ENCODE data around the gene RPAP3. TPM values are rescaled to one million over a fixed set of nuclear protein-coding genes. Genes with fewer than 3 reads are reported as not detected.

RPAP3 gene
- total RNA-seq, 3 donors from 2014 or later = 11.4 to 25.0 (median 18.7) TPM

GRCh38 chr12:47737936-47738594 is 32.2 kb upstream of the RPAP3 start:
- TF ChIP-seq POLR2A (IDR thresholded peaks at IDR 0.05) (no peak), POLR2AphosphoS5 (IDR thresholded peaks at IDR 0.05) (no peak)
- DNase-seq (ENCODE audit: low spot score in 2 of 2) = no peak

GRCh38 chr12:47736877-47737676 is 31.2 kb upstream of the RPAP3 start:
- Histone ChIP-seq H3K4me1 (peaks cover 13 to 29% of the 10 kb centered on the region in 2 donors), H3K36me3 (no peaks in the 10 kb centered on the region), H3K9me3 (no peaks in the 10 kb centered on the region), H3K27ac (peak overlapping the region; percentile 54 to 86), H3K27me3 (no peaks in the 10 kb centered on the region), H3K4me3 (peak overlapping the region in 2 of 3 donors; percentile 0 to 38)
- TF ChIP-seq POLR2AphosphoS5 (IDR thresholded peaks at IDR 0.05) (peak in 2 of 3 donors; percentile 63 to 77), POLR2A (IDR thresholded peaks at IDR 0.05) (no peak), CTCF (IDR thresholded peaks at IDR 0.05) (peak in 1 of 3 donors; percentile 4)
- intact Hi-C loops (cut with DNase I; ENCODE audit: low total_unique reads) = no loop called here
- DNase-seq (ENCODE audit: low spot score in 2 of 2) = peak in 1 of 2 donors; percentile 70

More at GRCh38 chr12:47737936-47738594, 32.2 kb upstream of the RPAP3 start:
- intact Hi-C loops (cut with DNase I; ENCODE audit: low total_unique reads) = no loop called here
- H3K36me3 ChIP-seq = no peaks in the 10 kb centered on the region
- peak overlapping the region; percentile 54 to 86 for H3K27ac ChIP-seq
- no peaks in the 10 kb centered on the region for H3K9me3 ChIP-seq
- H3K4me1 ChIP-seq = peaks cover 13 to 29% of the 10 kb centered on the region in 2 donors
- H3K4me3 ChIP-seq = no peak overlapping the region
- H3K27me3 ChIP-seq = no peaks in the 10 kb centered on the region

DNA sequence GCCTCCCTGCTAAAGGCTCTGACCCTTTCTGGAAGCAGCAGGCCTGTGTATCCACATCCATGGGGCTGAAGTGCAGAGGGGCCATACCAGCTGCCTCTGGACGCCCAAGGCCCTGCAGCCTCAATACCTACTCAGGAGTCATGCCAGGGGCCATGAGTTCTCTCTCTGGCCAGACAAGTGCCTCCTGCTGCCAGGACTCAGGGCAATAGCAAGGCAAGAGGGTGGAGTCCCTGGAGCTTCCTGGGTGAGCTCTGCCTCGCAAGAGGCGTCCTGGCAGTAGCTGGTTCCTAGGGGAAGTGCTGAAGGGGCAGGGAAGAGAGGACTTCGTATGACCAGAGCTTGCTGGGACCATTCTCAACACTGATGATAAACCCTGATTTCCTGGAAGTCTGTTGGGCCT is 30.4 kb upstream of the RPAP3 start:
- Histone ChIP-seq H3K4me1 (peaks cover 13 to 21% of the 10 kb centered on the region in 2 donors), H3K9me3 (no peaks in the 10 kb centered on the region), H3K36me3 (no peaks in the 10 kb centered on the region), H3K27ac (peak overlapping the region; percentile 54 to 86), H3K4me3 (no peak overlapping the region), H3K27me3 (no peaks in the 10 kb centered on the region)
- intact Hi-C loops (cut with DNase I; ENCODE audit: low total_unique reads) = no loop called here
- no peak for DNase-seq (ENCODE audit: low spot score in 2 of 2)
- TF ChIP-seq POLR2AphosphoS5 (IDR thresholded peaks at IDR 0.05) (no peak), CTCF (IDR thresholded peaks at IDR 0.05) (no peak), POLR2A (IDR thresholded peaks at IDR 0.05) (no peak)

- peaks cover 13 to 20% of the 10 kb centered on the region in 2 donors for H3K4me1 ChIP-seq
- no peaks in the 10 kb centered on the region for H3K9me3 ChIP-seq
- TF ChIP-seq POLR2AphosphoS5 (IDR thresholded peaks at IDR 0.05) = no peak
- no peak for TF ChIP-seq POLR2A (IDR thresholded peaks at IDR 0.05)
- no peak for TF ChIP-seq CTCF (IDR thresholded peaks at IDR 0.05)
- peak overlapping the region; percentile 54 to 86 for H3K27ac ChIP-seq
- no peaks in the 10 kb centered on the region for H3K36me3 ChIP-seq
- H3K4me3 ChIP-seq = no peak overlapping the region
- no peaks in the 10 kb centered on the region for H3K27me3 ChIP-seq
- no peak for DNase-seq (ENCODE audit: low spot score in 2 of 2)
- intact Hi-C loops (cut with DNase I; ENCODE audit: low total_unique reads) = no loop called here
These were observed 29.8 kb upstream of the RPAP3 start for GRCh38 chr12:47735649-47736048.

DNA sequence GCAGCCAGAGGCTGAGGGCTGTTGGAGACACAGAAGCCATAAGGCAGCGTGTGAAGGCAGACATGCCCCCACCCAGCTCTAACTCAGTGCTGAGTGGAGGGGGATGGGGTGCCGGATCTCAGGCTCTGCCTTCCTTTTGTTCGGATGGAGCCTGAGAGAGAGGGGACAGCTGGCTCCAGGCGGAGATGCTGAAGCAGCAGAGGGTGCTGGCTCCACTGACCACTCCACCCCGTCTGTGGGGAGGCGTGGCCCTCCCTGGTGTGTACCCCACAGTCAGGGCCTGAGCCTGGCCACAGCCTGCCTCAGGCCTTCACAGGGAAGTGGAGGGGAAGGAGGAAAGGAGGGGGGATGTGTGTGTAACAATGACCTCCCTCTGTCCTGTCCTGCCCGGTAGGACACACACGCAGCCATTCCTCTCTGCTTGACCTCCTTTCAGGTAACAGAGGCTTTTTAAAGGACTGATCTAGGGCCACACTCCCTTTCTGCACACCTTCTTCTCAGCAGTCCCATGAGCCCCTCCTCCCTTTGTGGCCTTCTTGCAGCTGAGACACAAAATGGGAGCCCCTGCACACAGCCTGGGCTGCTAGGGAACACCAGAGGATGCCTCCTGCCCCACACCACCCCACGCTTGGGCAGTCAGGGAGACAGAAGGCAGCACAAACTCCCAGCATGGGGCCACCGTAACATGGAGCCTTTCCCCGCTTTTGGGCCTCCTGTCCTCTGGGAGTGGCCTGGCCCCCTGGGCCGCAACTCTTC is 29.1 kb upstream of the RPAP3 start:
- DNase-seq (ENCODE audit: low spot score in 2 of 2) = no peak
- peaks cover 13 to 20% of the 10 kb centered on the region in 2 donors for H3K4me1 ChIP-seq
- H3K9me3 ChIP-seq = no peaks in the 10 kb centered on the region
- intact Hi-C loops (cut with DNase I; ENCODE audit: low total_unique reads) = no loop called here
- H3K27ac ChIP-seq = peak overlapping the region; percentile 54 to 86
- H3K4me3 ChIP-seq = no peak overlapping the region
- no peaks in the 10 kb centered on the region for H3K27me3 ChIP-seq
- TF ChIP-seq CTCF (IDR thresholded peaks at IDR 0.05) (no peak), POLR2A (IDR thresholded peaks at IDR 0.05) (no peak), POLR2AphosphoS5 (IDR thresholded peaks at IDR 0.05) (no peak)
- H3K36me3 ChIP-seq = no peaks in the 10 kb centered on the region
